Upper lobe of right lung (tissue), 1 donor: ENCODE results near the gene LIPA. TPM values are rescaled to one million over a fixed set of nuclear protein-coding genes. Genes with fewer than 3 reads are reported as not detected.
A peak's percentile ranks its signal among the peaks of the same experiment; 100 is the strongest.

Experiments
- ATAC-seq: fragments of 200-7000 bp; cut with Tn5 transposase; one replicate; pipeline ENCODE4 v1.9.1; 2020; ENCODE audit warnings: mild to moderate bottlenecking, moderate library complexity
- DNase-seq: peaks from one replicate; pipeline ENCODE4 v3.0.0-alpha.2; 2020
- H3K27ac ChIP-seq: fragments of 200-600 bp; one replicate; pipeline ENCODE4 v1.8.0; 2022
- H3K27me3 ChIP-seq: fragments of 200-600 bp; one replicate; pipeline ENCODE4 v1.8.0; 2022; ENCODE audit warnings: mild to moderate bottlenecking
- H3K36me3 ChIP-seq: fragments of 200-600 bp; one replicate; pipeline ENCODE4 v1.8.0; 2022
- H3K4me1 ChIP-seq: fragments of 200-600 bp; one replicate; pipeline ENCODE4 v1.8.0; 2022
- H3K4me3 ChIP-seq: fragments of 200-600 bp; one replicate; pipeline ENCODE4 v1.8.0; 2022; ENCODE audit warnings: mild to moderate bottlenecking
- H3K9me3 ChIP-seq: fragments of 200-600 bp; one replicate; pipeline ENCODE4 v1.8.0; 2022
- CTCF ChIP-seq: fragments of 200-600 bp; IDR thresholded peaks from one replicate; pipeline ENCODE4 v1.8.0; 2022; ENCODE audit warnings: antibody characterized with exemption
- intact Hi-C: fragments of 100-400 bp; cut with DNase I; formaldehyde crosslinking; loops from one replicate; pipeline ENCODE4 v1.11.0; 2022
- long read RNA-seq: library from polyadenylated mRNA; unstranded; transcript quantifications from one replicate; pipeline ENCODE4 v2.0.0, GENCODE V29; 2021
- total RNA-seq: library from RNA; stranded (reverse); fragmentation: NEBNext Ultra II Directional; extraction: Animal tissue kit (Norgen Biotek cat#: 25700); gene quantifications from one replicate; pipeline ENCODE4 v1.2.1, GENCODE V29; 2021
- donor health status: DM: no; HTN: yes; CAD: no; lungs with severe emphysema.

LIPA gene
- 194 TPM for total RNA-seq
- long read RNA-seq, transcript LIPA-202 (10 exons, 2,782 nt) = major isoform, 253 of 288 reads
- long read RNA-seq, partial matches to known transcripts = 9 of 288 reads
- long read RNA-seq, other reads (novel, unspliced or antisense) = 26 of 288 reads

- H3K4me1 ChIP-seq = peaks cover 6% of the 10 kb centered on the region
- ATAC-seq = peak; percentile 99
- TF ChIP-seq CTCF = no peak
- intact Hi-C loops = no loop called here
- H3K4me3 ChIP-seq = peak within 1 kb of the TSS; percentile 85
- no peaks in the 10 kb centered on the region for H3K36me3 ChIP-seq
- no peaks in the 10 kb centered on the region for H3K27me3 ChIP-seq
- DNase-seq = peak; percentile 98
- peak within 1 kb of the TSS; percentile 68 for H3K27ac ChIP-seq
- H3K9me3 ChIP-seq = no peaks in the 10 kb centered on the region
Measured at GRCh38 chr10:89251409-89252224, at the start of gene LIPA. LIPA (minus strand) TSS chr10:89251775; CDS start chr10:89247648, 4,127 bp downstream.

- Histone ChIP-seq H3K9me3 (no peaks in the 10 kb centered on the region), H3K27me3 (no peaks in the 10 kb centered on the region), H3K36me3 (peaks cover 4% of the 10 kb centered on the region), H3K4me3 (peak overlapping the region; percentile 67), H3K27ac (peak overlapping the region; percentile 96), H3K4me1 (peaks cover 34% of the 10 kb centered on the region)
- DNase-seq = no peak
- TF ChIP-seq CTCF = no peak
- intact Hi-C loops = no loop called here
- peak; percentile 79 for ATAC-seq
Measured at GRCh38 chr10:89301232-89301631, 49.7 kb upstream of the LIPA start.

GRCh38 chr10:89299031-89299430 lies 47.5 kb upstream of the LIPA start:
- TF ChIP-seq CTCF = no peak
- H3K27me3 ChIP-seq = no peaks in the 10 kb centered on the region
- H3K27ac ChIP-seq = no peak overlapping the region
- ATAC-seq (no peak), DNase-seq (no peak)
- H3K4me1 ChIP-seq = peaks cover 38% of the 10 kb centered on the region
- intact Hi-C loops = no loop called here
- H3K4me3 ChIP-seq = no peak overlapping the region
- H3K9me3 ChIP-seq = no peaks in the 10 kb centered on the region
- H3K36me3 ChIP-seq = no peaks in the 10 kb centered on the region

- no peak for ATAC-seq
- no peak overlapping the region for H3K27ac ChIP-seq
Measured at GRCh38 chr10:89297791-89298190, 46.2 kb upstream of the LIPA start.

GRCh38 chr10:89297356-89297755 lies 45.8 kb upstream of the LIPA start:
- ATAC-seq (no peak), DNase-seq (no peak)
- TF ChIP-seq CTCF = no peak
- H3K4me3 ChIP-seq = no peak overlapping the region
- no peaks in the 10 kb centered on the region for H3K9me3 ChIP-seq
- H3K27me3 ChIP-seq = no peaks in the 10 kb centered on the region
- intact Hi-C loops = no loop called here
- peaks cover 23% of the 10 kb centered on the region for H3K4me1 ChIP-seq
- no peak overlapping the region for H3K27ac ChIP-seq
- H3K36me3 ChIP-seq = no peaks in the 10 kb centered on the region

More at GRCh38 chr10:89297791-89298190, 46.2 kb upstream of the LIPA start:
- H3K36me3 ChIP-seq = no peaks in the 10 kb centered on the region
- no peak for DNase-seq
- intact Hi-C loops = no loop called here
- H3K27me3 ChIP-seq = no peaks in the 10 kb centered on the region
- TF ChIP-seq CTCF = no peak
- H3K4me1 ChIP-seq = peaks cover 27% of the 10 kb centered on the region
- no peaks in the 10 kb centered on the region for H3K9me3 ChIP-seq
- no peak overlapping the region for H3K4me3 ChIP-seq
